Measurements from ENCODE around the gene HSPA1A. TPM values are rescaled to one million over a fixed set of nuclear protein-coding genes. Genes with fewer than 3 reads are reported as not detected.
"Not testable (repeated sequence)": the region's sequence is repeated elsewhere in the genome, so short reads cannot be mapped to it uniquely, and the experiment has no call there.

The HSPA1A gene
- total and polyA plus RNA-seq, 3 donors from 2014 or later, result 90.4 to 151 (median 113) TPM

GRCh38 chr6:31819871-31820299 lies 4.5 kb downstream of the HSPA1A start:
- Histone ChIP-seq H3K4me1 (peaks cover 19% of the 10 kb centered on the region), H3K9me3 (no peaks in the 10 kb centered on the region), H3K27ac (peak overlapping the region in 1 of 2 donors; percentile 99), H3K36me3 (ENCODE audit: low read depth, missing control alignments) (no peaks in the 10 kb centered on the region), H3K4me3 (no peak overlapping the region), H3K27me3 (no peaks in the 10 kb centered on the region)
- intact Hi-C loops (cut with DNase I; ENCODE audit: low total_unique reads), result no loop called here
- no peak for DNase-seq
- TF ChIP-seq CTCF (IDR thresholded peaks at IDR 0.05) (no peak), POLR2A (IDR thresholded peaks at IDR 0.05) (no peak)

- Histone ChIP-seq H3K4me1 (peaks cover 19% of the 10 kb centered on the region), H3K27ac (peak overlapping the region in 1 of 2 donors; percentile 99)
- H3K36me3 ChIP-seq (ENCODE audit: low read depth, missing control alignments); H3K27me3 ChIP-seq; H3K4me3 ChIP-seq; intact Hi-C loops (cut with DNase I; ENCODE audit: low total_unique reads); H3K9me3 ChIP-seq; DNase-seq: not testable (repeated sequence)
- 80 to 88% methylated on average over 10 of the region's 10 CpGs for WGBS, 2 donors
These were observed 5.1 kb downstream of the HSPA1A start for GRCh38 chr6:31820399-31820798.

- peak overlapping the region; percentile 53 to 75 for H3K4me3 ChIP-seq
- no peaks in the 10 kb centered on the region for H3K27me3 ChIP-seq
- DNase-seq, result peak; percentile 77
- 2 to 3% methylated on average over 39 of the region's 39 CpGs for WGBS, 2 donors
- no peak for TF ChIP-seq POLR2A (IDR thresholded peaks at IDR 0.05)
- no peak for TF ChIP-seq CTCF (IDR thresholded peaks at IDR 0.05)
- H3K9me3 ChIP-seq, result no peaks in the 10 kb centered on the region
- no peaks in the 10 kb centered on the region for H3K36me3 ChIP-seq (ENCODE audit: low read depth, missing control alignments)
- peak overlapping the region; percentile 99 to 100 for H3K27ac ChIP-seq
- intact Hi-C loops (cut with DNase I; ENCODE audit: low total_unique reads), result no loop called here
- peaks cover 26% of the 10 kb centered on the region for H3K4me1 ChIP-seq
These were observed 6.1 kb downstream of the HSPA1A start for GRCh38 chr6:31821301-31822035.

- peaks cover 28% of the 10 kb centered on the region for H3K4me1 ChIP-seq
- H3K9me3 ChIP-seq, result no peaks in the 10 kb centered on the region
- intact Hi-C loops (cut with DNase I; ENCODE audit: low total_unique reads), result no loop called here
- peak overlapping the region; percentile 99 to 100 for H3K27ac ChIP-seq
- H3K4me3 ChIP-seq, result peak overlapping the region; percentile 53 to 75
- WGBS, 2 donors, result 0% methylated on average over 25 of the region's 25 CpGs
- TF ChIP-seq POLR2A (IDR thresholded peaks at IDR 0.05), result peak; percentile 85
- TF ChIP-seq CTCF (IDR thresholded peaks at IDR 0.05), result no peak
- peak; percentile 89 for DNase-seq
- no peaks in the 10 kb centered on the region for H3K36me3 ChIP-seq (ENCODE audit: low read depth, missing control alignments)
- no peaks in the 10 kb centered on the region for H3K27me3 ChIP-seq
These were observed 6.9 kb downstream of the HSPA1A start for GRCh38 chr6:31822036-31822821.

- H3K36me3 ChIP-seq (ENCODE audit: low read depth, missing control alignments); H3K4me3 ChIP-seq; H3K9me3 ChIP-seq; H3K27me3 ChIP-seq; intact Hi-C loops (cut with DNase I; ENCODE audit: low total_unique reads); DNase-seq: not testable (repeated sequence)
- Histone ChIP-seq H3K27ac (peak overlapping the region; percentile 99 to 100), H3K4me1 (peaks cover 28% of the 10 kb centered on the region)
- 87 to 88% methylated on average over 9 of the region's 9 CpGs for WGBS, 2 donors
These were observed 8.4 kb downstream of the HSPA1A start for GRCh38 chr6:31823592-31824196.

All from testis (tissue), 3 donors.